OCI-LY3 (cell line): ENCODE measurements around the gene MICB.
"Not testable (repeated sequence)": the region's sequence is repeated elsewhere in the genome, so short reads cannot be mapped to it uniquely, and the experiment has no call there.

ENCODE experiments used
- CTCF ChIP-seq: fragments of 200-600, 300-600 bp; sonication (generic); IDR thresholded peaks from 2 replicates; pipeline ENCODE4 v1.5.1; 2014; ENCODE audit warnings: antibody characterized with exemption, low read length, low read depth
- EZH2phosphoT487 ChIP-seq: fragments of 200-600 bp; shearing (Covaris generic); IDR thresholded peaks from 2 replicates; pipeline ENCODE4 v1.6.1; 2018; ENCODE audit warnings: antibody characterized with exemption, mixed run types, low read depth

GRCh38 chr6:31496826-31497225 is 1.1 kb upstream of the MICB start:
- TF ChIP-seq CTCF, EZH2phosphoT487: not testable (repeated sequence)
